B cell (primary cell): Measurements from ENCODE around the gene SON. TPM values are rescaled to one million over a fixed set of nuclear protein-coding genes. Genes with fewer than 3 reads are reported as not detected.

Experiments
- ATAC-seq: fragments of 200-7000 bp; cut with Tn5 transposase; one replicate; pipeline ENCODE4 v1.10.0; 2021; ENCODE audit warnings: low read depth, mild to moderate bottlenecking, moderate number of reproducible peaks, moderate library complexity
- CTCF ChIA-PET: fragments of 350-600 bp; sonication (Branson Sonifier 250); formaldehyde crosslinking; loops from one replicate; lab custom pipeline; 2021; ENCODE audit warnings: antibody characterized with exemption, inconsistent platforms; lab: Charles Lee
- POLR2A ChIA-PET: fragments of 350-600 bp; sonication (Branson Sonifier 250); formaldehyde crosslinking; loops from one replicate; lab custom pipeline; 2021; ENCODE audit warnings: antibody characterized with exemption; lab: Charles Lee
- DNase-seq: peaks from one replicate; pipeline ENCODE4 v3.0.0; 2013
- H2AFZ ChIP-seq: 2 replicates; pipeline ENCODE4 v1.6.1; 2012; ENCODE audit warnings: mild to moderate bottlenecking, low read depth, low read length; ENCODE audit not compliant: insufficient read depth, poor library complexity, severe bottlenecking
- H3K27ac ChIP-seq, 2 donors: 1 replicate in 1 of 2; 2 replicates in 1 of 2; pipeline ENCODE4 v1.5.1; 2012 to 2013; ENCODE audit warnings: low read length in 2 of 2, mild to moderate bottlenecking in 2 of 2, moderate library complexity in 1 of 2
- H3K27me3 ChIP-seq, 4 experiments: fragments of 200-600 bp in 1 of 4; sonication (generic) in 1 of 4; replicated peaks in 1 of 4; 1 replicate in 2 of 4; 2 replicates in 2 of 4; pipeline versions ENCODE4 v1.6.1 to v1.7.0; 2013 to 2016; ENCODE audit warnings: low read length in 3 of 4, mild to moderate bottlenecking in 2 of 4, mixed read lengths in 1 of 4, moderate library complexity in 1 of 4; ENCODE audit not compliant: insufficient read depth in 4 of 4, control insufficient read depth in 3 of 4; ENCODE audit errors: control extremely low read depth in 1 of 4
- H3K36me3 ChIP-seq, 2 experiments: replicated peaks in 1 of 2; 1 replicate in 1 of 2; 2 replicates in 1 of 2; pipeline versions ENCODE4 v1.6.1 to v1.7.1; 2013; ENCODE audit warnings: low read length in 1 of 2; ENCODE audit not compliant: insufficient read depth in 2 of 2, control insufficient read depth in 1 of 2; ENCODE audit errors: control extremely low read depth in 1 of 2, extremely low read depth in 1 of 2
- H3K4me1 ChIP-seq, 2 donors: fragments of 200-600 bp in 1 of 2; sonication (generic) in 1 of 2; 1 replicate in 1 of 2; 2 replicates in 1 of 2; pipeline versions ENCODE4 v1.5.1 to v1.6.1; 2013 to 2017; ENCODE audit warnings: low read length in 2 of 2; ENCODE audit not compliant: control insufficient read depth in 2 of 2, insufficient read depth in 2 of 2
- H3K4me2 ChIP-seq: replicated peaks from 2 replicates; pipeline ENCODE3; 2012; ENCODE audit warnings: mild to moderate bottlenecking, low read depth, low read length; ENCODE audit not compliant: poor library complexity, severe bottlenecking
- H3K4me3 ChIP-seq, 5 experiments: fragments of 200-600 bp in 1 of 5; sonication (generic) in 1 of 5; 1 replicate in 3 of 5; 2 replicates in 2 of 5; pipeline versions ENCODE4 v1.5.1 to v1.7.0; 2011 to 2016; ENCODE audit warnings: low read length in 4 of 5, mild to moderate bottlenecking in 4 of 5, low read depth in 2 of 5, control low read depth in 1 of 5, moderate library complexity in 1 of 5; ENCODE audit not compliant: insufficient read depth in 1 of 5; ENCODE audit errors: control extremely low read depth in 1 of 5, extremely low read depth in 1 of 5
- H3K79me2 ChIP-seq: fragments of 200-600 bp; sonication (generic); one replicate; pipeline ENCODE4 v1.6.0; 2016; ENCODE audit warnings: low read length; ENCODE audit not compliant: control insufficient read depth, insufficient read depth
- H3K9ac ChIP-seq: fragments of 200-600 bp; sonication (generic); 2 replicates; pipeline ENCODE4 v1.6.1; 2017; ENCODE audit warnings: mild to moderate bottlenecking, low read length, moderate library complexity
- H3K9me3 ChIP-seq, 3 donors: one replicate each; pipeline versions ENCODE4 v1.6.1 to v1.7.1; 2013; ENCODE audit warnings: low read length in 2 of 3; ENCODE audit not compliant: control insufficient read depth in 2 of 3, insufficient read depth in 1 of 3; ENCODE audit errors: control extremely low read depth in 1 of 3
- H4K20me1 ChIP-seq: 2 replicates; pipeline ENCODE4 v1.6.0; 2012; ENCODE audit warnings: mild to moderate bottlenecking, low read length; ENCODE audit not compliant: insufficient read depth, control insufficient read depth, poor library complexity, severe bottlenecking
- H3K27ac Mint-ChIP-seq: one replicate; pipeline ENCODE4 v1.8.0; 2021; ENCODE audit warnings: mixed read lengths
- H3K27me3 Mint-ChIP-seq: one replicate; pipeline ENCODE4 v1.8.0; 2021; ENCODE audit warnings: mixed read lengths
- H3K4me1 Mint-ChIP-seq: one replicate; pipeline ENCODE4 v1.8.0; 2021; ENCODE audit warnings: mixed read lengths
- H3K4me3 Mint-ChIP-seq: one replicate; pipeline ENCODE4 v1.8.0; 2021; ENCODE audit warnings: mixed read lengths
- H3K9me3 Mint-ChIP-seq: one replicate; pipeline ENCODE4 v1.8.0; 2022; ENCODE audit warnings: mixed read lengths; ENCODE audit not compliant: insufficient read depth
- CTCF ChIP-seq: fragments of 200-600 bp; IDR thresholded peaks from one replicate; pipeline ENCODE4 v1.8.0; 2022; ENCODE audit warnings: antibody characterized with exemption, mild to moderate bottlenecking
- EZH2 ChIP-seq: IDR thresholded peaks from 2 replicates; pipeline ENCODE4 v1.6.1; 2012; ENCODE audit warnings: borderline replicate concordance, low read depth, mild to moderate bottlenecking, moderate library complexity, low read length; ENCODE audit not compliant: insufficient read depth, poor library complexity, severe bottlenecking
- WGBS: methylation state at CpG from one replicate; pipeline ENCODE4 v1.1.5; 2013; ENCODE audit warnings: missing lambda C conversion rate; ENCODE audit not compliant: insufficient coverage; 5-methylcytosine and 5-hydroxymethylcytosine counted together
- intact Hi-C: fragments of 100-400 bp; cut with micrococcal nuclease; formaldehyde crosslinking; loops from one replicate; pipeline ENCODE4 v1.10.0; 2022
- polyA plus RNA-seq: library from polyadenylated mRNA; depleted of rRNA; stranded (reverse); fragments of >200 nt; gene quantifications from 2 replicates; pipeline ENCODE4 v1.2.3, GENCODE V29; 2012
- total RNA-seq, 2 donors: library from RNA; stranded (reverse); fragments of 120-200 nt in 1 of 2; gene quantifications; 1 replicate in 1 of 2; 2 replicates in 1 of 2; pipeline versions ENCODE4 v1.2.3 to v1.2.4, GENCODE V29; 2013 to 2022

Gene SON
- total and polyA plus RNA-seq, 2 donors (not counting 1 experiment from before 2014, with no cell fraction given) = 92.0 to 463 TPM

GRCh38 chr21:33549848-33550771 is 7.3 kb downstream of the SON start:
- intact Hi-C loops = no loop called here
- Mint-ChIP-seq H3K27ac (no peak overlapping the region), H3K4me3 (no peak overlapping the region), H3K27me3 (no peaks in the 10 kb centered on the region), H3K4me1 (peaks cover 29% of the 10 kb centered on the region), H3K9me3 (peaks cover 4% of the 10 kb centered on the region)
- Histone ChIP-seq H3K36me3 (peaks cover 19 to 74% of the 10 kb centered on the region in 2 experiments), H3K4me2 (no peak overlapping the region), H3K27me3 (no peaks in the 10 kb centered on the region), H3K4me3 (no peak overlapping the region), H2AFZ (no peak overlapping the region), H3K79me2 (peaks cover 100% of the 10 kb centered on the region), H3K4me1 (peaks cover 4 to 11% of the 10 kb centered on the region in 2 donors), H4K20me1 (peaks cover 90% of the 10 kb centered on the region), H3K27ac (no peak overlapping the region), H3K9ac (no peak overlapping the region), H3K9me3 (no peaks in the 10 kb centered on the region)
- POLR2A ChIA-PET = no interaction called here
- DNase-seq = no peak
- TF ChIP-seq EZH2 (no peak), CTCF (no peak)
- WGBS = 98% methylated on average over 19 of the region's 19 CpGs
- no peak for ATAC-seq
- CTCF ChIA-PET = no interaction called here
